ENCODE data around the gene MIEF1. TPM values are rescaled to one million over a fixed set of nuclear protein-coding genes. Genes with fewer than 3 reads are reported as not detected.

Gene MIEF1
- total and polyA plus RNA-seq, 8 donors, result 16.1 to 28.5 (median 25.4) TPM

DNA sequence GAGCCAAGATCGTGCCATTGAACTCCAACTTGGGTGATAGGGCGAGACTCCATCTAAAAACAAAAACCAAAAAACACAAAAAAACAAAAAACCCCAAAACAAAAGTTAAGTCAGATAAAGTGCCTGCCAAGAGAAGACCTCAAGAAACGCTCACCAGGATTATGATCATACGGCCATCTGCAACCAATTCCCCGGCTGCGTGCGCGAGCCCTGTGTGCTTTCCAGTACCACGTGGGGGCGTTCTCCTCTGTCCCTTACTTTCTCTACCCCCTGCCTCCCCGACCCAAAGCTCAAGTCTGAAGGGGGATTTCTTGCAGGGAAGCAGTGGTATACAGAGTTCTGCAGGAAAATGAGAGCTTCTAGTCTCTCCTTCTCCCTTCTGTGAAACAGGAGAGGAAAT lies 41.0 kb downstream of the MIEF1 start:
- Histone ChIP-seq H3K4me1 (no peaks in the 10 kb centered on the region), H3K27ac (no peak overlapping the region), H3K4me3 (no peak overlapping the region), H3K9me3 (no peaks in the 10 kb centered on the region), H3K36me3 (no peaks in the 10 kb centered on the region), H3K27me3 (peaks cover 0 to 58% of the 10 kb centered on the region in 2 donors)
- DNase-seq, result no peak
- TF ChIP-seq, protein P1, sequence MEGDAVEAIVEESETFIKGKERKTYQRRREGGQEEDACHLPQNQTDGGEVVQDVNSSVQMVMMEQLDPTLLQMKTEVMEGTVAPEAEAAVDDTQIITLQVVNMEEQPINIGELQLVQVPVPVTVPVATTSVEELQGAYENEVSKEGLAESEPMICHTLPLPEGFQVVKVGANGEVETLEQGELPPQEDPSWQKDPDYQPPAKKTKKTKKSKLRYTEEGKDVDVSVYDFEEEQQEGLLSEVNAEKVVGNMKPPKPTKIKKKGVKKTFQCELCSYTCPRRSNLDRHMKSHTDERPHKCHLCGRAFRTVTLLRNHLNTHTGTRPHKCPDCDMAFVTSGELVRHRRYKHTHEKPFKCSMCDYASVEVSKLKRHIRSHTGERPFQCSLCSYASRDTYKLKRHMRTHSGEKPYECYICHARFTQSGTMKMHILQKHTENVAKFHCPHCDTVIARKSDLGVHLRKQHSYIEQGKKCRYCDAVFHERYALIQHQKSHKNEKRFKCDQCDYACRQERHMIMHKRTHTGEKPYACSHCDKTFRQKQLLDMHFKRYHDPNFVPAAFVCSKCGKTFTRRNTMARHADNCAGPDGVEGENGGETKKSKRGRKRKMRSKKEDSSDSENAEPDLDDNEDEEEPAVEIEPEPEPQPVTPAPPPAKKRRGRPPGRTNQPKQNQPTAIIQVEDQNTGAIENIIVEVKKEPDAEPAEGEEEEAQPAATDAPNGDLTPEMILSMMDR (IDR thresholded peaks at IDR 0.05), result no peak
- intact Hi-C loops (cut with DNase I), result loop anchor here in 1 of 2 donors (10.0 kb wide), 1 partner anchor 812 kb away; no protein-coding TSS in a partner anchor
- no peak for ATAC-seq

DNA sequence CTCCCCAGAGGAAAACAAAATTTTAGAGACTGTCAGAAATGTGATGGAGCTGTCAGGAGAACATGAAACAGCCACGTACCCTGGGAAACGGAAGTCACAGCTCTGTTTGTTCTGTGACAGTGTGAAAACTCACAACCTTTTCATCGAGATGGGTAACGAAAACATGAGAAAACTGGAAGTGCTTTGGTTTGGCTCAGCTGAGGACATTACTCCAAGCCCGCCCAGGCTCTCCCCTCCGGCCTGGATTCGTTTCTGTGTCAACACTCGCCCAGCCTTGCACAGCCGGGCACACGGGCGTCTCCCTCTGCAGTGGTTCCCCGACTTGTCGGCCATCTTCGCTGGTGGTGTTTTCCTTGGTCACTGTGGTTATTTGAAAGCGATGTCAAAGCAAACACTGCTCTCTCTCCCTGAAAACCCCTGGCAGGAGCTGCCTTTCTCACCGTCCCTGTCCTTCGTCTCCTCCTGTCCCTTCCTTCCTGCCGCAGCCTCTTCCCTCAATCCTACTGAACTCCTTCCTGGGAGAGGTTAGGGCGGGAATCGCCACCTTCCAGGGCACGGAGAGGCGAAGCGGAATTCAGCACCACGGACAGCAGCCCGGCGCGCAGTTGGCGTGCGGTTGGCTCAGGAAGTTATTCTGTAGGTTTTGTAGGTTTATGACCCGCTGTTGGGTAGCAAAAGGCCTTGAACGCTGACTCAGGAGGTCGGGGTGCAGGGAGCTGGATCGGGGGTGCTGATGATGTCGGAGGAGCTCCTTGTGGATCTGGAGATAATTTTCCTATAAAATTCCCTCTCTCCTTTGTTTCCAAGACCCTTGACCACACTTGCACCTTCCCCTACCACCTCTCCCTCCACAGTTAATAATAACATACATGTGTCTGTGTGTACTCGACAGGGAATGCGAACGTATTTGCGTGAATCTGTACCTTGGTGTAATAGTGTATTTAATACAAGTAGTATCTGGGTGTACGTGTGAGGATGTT lies 43.6 kb downstream of the MIEF1 start:
- intact Hi-C loops (cut with DNase I), result loop anchor here in 1 of 2 donors (10.0 kb wide), 1 partner anchor 809 kb away; no protein-coding TSS in a partner anchor
- Histone ChIP-seq H3K27me3 (peaks cover 0 to 82% of the 10 kb centered on the region in 2 donors), H3K36me3 (no peaks in the 10 kb centered on the region), H3K27ac (no peak overlapping the region), H3K9me3 (no peaks in the 10 kb centered on the region), H3K4me1 (no peaks in the 10 kb centered on the region), H3K4me3 (no peak overlapping the region)
- DNase-seq, result peak in 1 of 4 donors; percentile 68
- TF ChIP-seq, protein P1 (IDR thresholded peaks at IDR 0.05), result no peak
- ATAC-seq, result peak; percentile 81

DNA sequence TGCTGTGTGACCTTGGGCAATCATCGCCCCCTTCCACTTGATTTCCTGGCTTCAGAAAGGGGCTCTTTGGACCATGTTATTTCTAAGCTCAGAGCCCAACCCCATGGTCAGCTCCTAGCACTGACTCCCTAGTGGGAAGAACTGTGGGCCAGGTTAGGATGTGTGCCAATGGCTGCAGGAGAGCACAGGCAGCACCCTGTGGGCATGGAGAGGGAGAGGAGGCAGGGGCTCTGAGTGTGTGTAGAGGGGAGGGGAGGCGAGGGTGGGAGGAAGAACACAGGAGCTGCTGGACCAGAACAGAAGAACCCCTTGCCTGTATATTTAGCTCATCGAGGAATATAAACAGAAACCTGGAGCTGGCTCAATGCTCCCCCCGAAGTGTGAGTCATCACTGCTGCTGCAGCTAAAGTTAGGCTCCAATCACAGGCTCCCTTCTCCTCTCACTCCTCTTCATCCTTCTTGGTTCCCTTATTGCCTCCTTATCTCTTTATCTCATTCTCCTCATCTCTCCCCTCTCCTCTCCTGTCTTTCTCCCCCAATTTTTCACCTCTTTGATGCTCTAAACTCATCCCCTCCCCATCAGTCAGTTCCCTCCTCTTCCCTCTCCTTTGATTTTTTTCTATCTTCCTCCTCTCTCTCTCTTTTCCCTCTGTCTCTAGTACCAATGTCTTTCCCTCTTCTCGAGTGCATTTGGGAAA lies 44.9 kb downstream of the MIEF1 start:
- Histone ChIP-seq H3K36me3 (no peaks in the 10 kb centered on the region), H3K4me3 (no peak overlapping the region), H3K27me3 (peaks cover 0 to 95% of the 10 kb centered on the region in 2 donors), H3K9me3 (no peaks in the 10 kb centered on the region), H3K4me1 (no peaks in the 10 kb centered on the region), H3K27ac (no peak overlapping the region)
- TF ChIP-seq, protein P1 (IDR thresholded peaks at IDR 0.05), result no peak
- no peak for DNase-seq
- no peak for ATAC-seq
- intact Hi-C loops (cut with DNase I), result loop anchor here in 1 of 2 donors (10.0 kb wide), 1 partner anchor 808 kb away; no protein-coding TSS in a partner anchor

DNA sequence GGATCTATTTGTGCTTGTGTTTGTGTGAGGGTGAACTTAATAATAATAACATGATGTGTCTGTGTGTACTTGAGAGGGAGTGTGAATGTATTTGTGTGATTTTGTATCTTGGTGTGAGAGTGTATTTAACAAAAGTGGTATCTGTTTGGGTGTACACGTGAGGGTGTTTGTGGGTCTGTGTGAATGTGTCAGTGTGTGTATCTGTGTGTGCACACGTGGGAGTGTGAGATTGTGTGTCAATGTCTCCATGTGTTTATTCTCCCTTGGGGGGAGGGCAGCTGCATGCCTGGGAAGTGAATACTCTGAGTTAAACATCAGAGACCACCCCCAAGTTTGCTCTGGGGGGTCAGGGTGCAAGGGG lies 45.5 kb downstream of the MIEF1 start:
- Histone ChIP-seq H3K9me3 (no peaks in the 10 kb centered on the region), H3K27me3 (peaks cover 0 to 96% of the 10 kb centered on the region in 2 donors)
- TF ChIP-seq, protein P1 (IDR thresholded peaks at IDR 0.05), result no peak

DNA sequence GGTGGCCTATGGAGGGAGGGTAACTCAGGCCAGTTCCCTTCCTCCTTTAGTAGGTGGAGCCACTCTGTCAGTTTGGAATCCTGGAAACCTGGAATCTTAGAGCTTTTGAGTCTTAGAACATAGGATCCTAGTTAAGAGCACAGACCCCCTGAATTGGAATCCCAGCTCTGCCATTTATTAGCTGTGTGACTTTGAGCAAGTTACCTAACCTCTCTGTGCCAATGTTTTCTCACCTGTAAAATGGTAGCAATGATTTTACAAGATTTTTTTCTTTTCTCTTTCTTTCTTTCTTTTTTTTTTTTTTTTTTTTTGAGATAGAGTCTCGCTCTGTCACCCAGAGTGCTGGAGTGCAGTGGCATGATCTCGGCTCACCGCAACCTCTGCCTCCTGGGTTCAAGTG lies 51.3 kb downstream of the MIEF1 start:
- TF ChIP-seq, protein P1 (IDR thresholded peaks at IDR 0.05), result no peak
- no peak for ATAC-seq
- H3K4me1 ChIP-seq, result peaks cover 0 to 11% of the 10 kb centered on the region in 2 donors
- H3K4me3 ChIP-seq, result no peak overlapping the region
- intact Hi-C loops (cut with DNase I), result no loop called here
- no peaks in the 10 kb centered on the region for H3K9me3 ChIP-seq
- H3K27ac ChIP-seq, result no peak overlapping the region
- peaks cover 19 to 96% of the 10 kb centered on the region in 2 donors for H3K27me3 ChIP-seq
- H3K36me3 ChIP-seq, result no peaks in the 10 kb centered on the region
- no peak for DNase-seq

More for the DNA sequence above, 45.5 kb downstream of the MIEF1 start:
- Histone ChIP-seq H3K4me1 (no peaks in the 10 kb centered on the region), H3K4me3 (no peak overlapping the region), H3K27ac (no peak overlapping the region), H3K36me3 (no peaks in the 10 kb centered on the region)
- ATAC-seq, result no peak
- no peak for DNase-seq
- intact Hi-C loops (cut with DNase I), result loop anchor here in 1 of 2 donors (10.0 kb wide), 1 partner anchor 807 kb away; no protein-coding TSS in a partner anchor
